ENCODE measurements around the gene DDT.

Gene DDT

GRCh38 chr22:24008381-24009226, 34.4 kb upstream of the DDT start:
- Histone ChIP-seq H3K36me3 (ENCODE audit: insufficient read depth, low read length) (no peaks in the 10 kb centered on the region), H2AFZ (ENCODE audit: low read length) (no peak overlapping the region), H3K9ac (ENCODE audit: low read depth, low read length, poor library complexity, severe bottlenecking) (no peak overlapping the region), H3K4me2 (ENCODE audit: low read depth, low read length, poor library complexity, severe bottlenecking) (no peak overlapping the region), H3K4me1 (ENCODE audit: insufficient read depth, low read length, poor library complexity, severe bottlenecking) (peaks cover 10% of the 10 kb centered on the region), H3K27me3 (ENCODE audit: insufficient read depth, low read length, poor library complexity, severe bottlenecking) (no peaks in the 10 kb centered on the region), H3K4me3 (ENCODE audit: low read length, poor library complexity, severe bottlenecking) (no peak overlapping the region), H4K20me1 (ENCODE audit: insufficient read depth, low read length, poor library complexity, severe bottlenecking) (peaks cover 8% of the 10 kb centered on the region), H3K9me3 (ENCODE audit: insufficient read depth, low read depth, low read length) (no peaks in the 10 kb centered on the region), H3K9me2 (replicated peaks; ENCODE audit: low read depth, low read length) (no peaks in the 10 kb centered on the region), H3K79me2 (ENCODE audit: insufficient read depth, low read length) (peaks cover 22% of the 10 kb centered on the region), H3F3A (ENCODE audit: low read depth) (no peaks in the 10 kb centered on the region)
- TF ChIP-seq, protein P1, sequence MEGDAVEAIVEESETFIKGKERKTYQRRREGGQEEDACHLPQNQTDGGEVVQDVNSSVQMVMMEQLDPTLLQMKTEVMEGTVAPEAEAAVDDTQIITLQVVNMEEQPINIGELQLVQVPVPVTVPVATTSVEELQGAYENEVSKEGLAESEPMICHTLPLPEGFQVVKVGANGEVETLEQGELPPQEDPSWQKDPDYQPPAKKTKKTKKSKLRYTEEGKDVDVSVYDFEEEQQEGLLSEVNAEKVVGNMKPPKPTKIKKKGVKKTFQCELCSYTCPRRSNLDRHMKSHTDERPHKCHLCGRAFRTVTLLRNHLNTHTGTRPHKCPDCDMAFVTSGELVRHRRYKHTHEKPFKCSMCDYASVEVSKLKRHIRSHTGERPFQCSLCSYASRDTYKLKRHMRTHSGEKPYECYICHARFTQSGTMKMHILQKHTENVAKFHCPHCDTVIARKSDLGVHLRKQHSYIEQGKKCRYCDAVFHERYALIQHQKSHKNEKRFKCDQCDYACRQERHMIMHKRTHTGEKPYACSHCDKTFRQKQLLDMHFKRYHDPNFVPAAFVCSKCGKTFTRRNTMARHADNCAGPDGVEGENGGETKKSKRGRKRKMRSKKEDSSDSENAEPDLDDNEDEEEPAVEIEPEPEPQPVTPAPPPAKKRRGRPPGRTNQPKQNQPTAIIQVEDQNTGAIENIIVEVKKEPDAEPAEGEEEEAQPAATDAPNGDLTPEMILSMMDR (conservative IDR thresholded peaks at IDR 0.05; ENCODE audit: low read length), result no peak
- TF ChIP-seq EZH2phosphoT487 (IDR thresholded peaks at IDR 0.05; ENCODE audit: borderline replicate concordance), result no peak

DNA sequence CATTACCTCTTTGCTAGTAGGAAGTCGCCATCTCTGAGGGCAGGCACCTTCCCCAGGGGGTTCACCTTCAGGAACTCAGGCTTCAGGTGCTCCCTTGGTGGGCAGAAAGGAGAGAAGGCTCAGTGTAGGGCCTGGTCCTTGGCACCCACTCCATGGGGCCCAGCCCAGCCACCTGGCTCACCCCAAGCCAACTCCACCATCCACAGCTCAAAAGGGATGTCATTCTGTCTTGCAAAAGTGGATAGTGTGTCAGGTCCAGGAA, 33.7 kb upstream of the DDT start:
- Histone ChIP-seq H4K20me1 (ENCODE audit: insufficient read depth, low read length, poor library complexity, severe bottlenecking) (peaks cover 7% of the 10 kb centered on the region), H3K4me2 (ENCODE audit: low read depth, low read length, poor library complexity, severe bottlenecking) (no peak overlapping the region), H3K79me2 (ENCODE audit: insufficient read depth, low read length) (peaks cover 15% of the 10 kb centered on the region), H3K9me2 (replicated peaks; ENCODE audit: low read depth, low read length) (no peaks in the 10 kb centered on the region), H3K4me3 (ENCODE audit: low read length, poor library complexity, severe bottlenecking) (no peak overlapping the region), H3K9me3 (ENCODE audit: insufficient read depth, low read depth, low read length) (no peaks in the 10 kb centered on the region), H3F3A (ENCODE audit: low read depth) (no peaks in the 10 kb centered on the region), H3K4me1 (ENCODE audit: insufficient read depth, low read length, poor library complexity, severe bottlenecking) (peaks cover 6% of the 10 kb centered on the region), H3K9ac (ENCODE audit: low read depth, low read length, poor library complexity, severe bottlenecking) (no peak overlapping the region), H3K27me3 (ENCODE audit: insufficient read depth, low read length, poor library complexity, severe bottlenecking) (no peaks in the 10 kb centered on the region), H2AFZ (ENCODE audit: low read length) (no peak overlapping the region), H3K36me3 (ENCODE audit: insufficient read depth, low read length) (no peaks in the 10 kb centered on the region)
- TF ChIP-seq EZH2phosphoT487 (IDR thresholded peaks at IDR 0.05; ENCODE audit: borderline replicate concordance), result no peak
- TF ChIP-seq, protein P1 (conservative IDR thresholded peaks at IDR 0.05; ENCODE audit: low read length), result no peak

DNA sequence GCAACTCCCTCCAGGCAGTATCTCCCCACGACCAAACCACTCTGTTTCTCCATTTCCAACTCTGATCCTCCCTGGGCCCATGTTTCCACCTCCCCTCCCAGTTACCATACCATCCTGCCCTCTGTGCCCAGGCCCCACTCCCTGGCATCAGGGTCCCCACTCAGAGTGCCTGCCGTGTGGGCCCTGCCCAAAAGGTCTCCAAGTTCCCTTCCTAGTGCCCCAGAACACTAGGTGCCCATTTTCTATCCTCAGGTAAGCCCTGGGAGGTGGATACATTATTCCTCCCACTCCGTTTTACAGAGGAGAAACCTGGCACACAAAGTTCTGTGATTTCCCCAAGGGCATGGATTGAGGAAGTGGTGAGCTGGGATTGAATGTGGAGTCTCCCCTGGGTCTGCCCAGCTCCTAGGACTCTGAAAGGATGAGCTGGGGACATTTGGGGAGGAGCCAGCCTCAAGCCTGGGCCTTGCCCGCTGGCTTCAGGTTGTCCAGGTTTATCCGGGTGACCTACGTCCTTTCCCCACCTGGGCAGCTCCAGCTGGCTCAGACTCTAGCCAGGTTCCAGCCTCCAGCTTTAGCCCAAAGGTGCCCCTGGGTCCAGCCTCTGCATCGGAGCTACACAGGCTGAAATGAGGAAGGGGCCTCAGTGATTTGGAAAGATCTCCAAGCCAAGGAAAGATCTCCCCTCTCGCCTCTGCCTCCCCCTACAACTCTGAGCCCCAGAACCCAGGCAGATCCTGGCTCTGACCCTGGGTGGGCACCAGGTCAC, 33.2 kb upstream of the DDT start:
- Histone ChIP-seq H3K9me3 (ENCODE audit: insufficient read depth, low read depth, low read length) (no peaks in the 10 kb centered on the region), H3F3A (ENCODE audit: low read depth) (no peaks in the 10 kb centered on the region), H3K4me3 (ENCODE audit: low read length, poor library complexity, severe bottlenecking) (no peak overlapping the region), H2AFZ (ENCODE audit: low read length) (no peak overlapping the region), H3K27me3 (ENCODE audit: insufficient read depth, low read length, poor library complexity, severe bottlenecking) (no peaks in the 10 kb centered on the region), H3K4me2 (ENCODE audit: low read depth, low read length, poor library complexity, severe bottlenecking) (no peak overlapping the region), H3K79me2 (ENCODE audit: insufficient read depth, low read length) (peaks cover 10% of the 10 kb centered on the region), H3K36me3 (ENCODE audit: insufficient read depth, low read length) (no peaks in the 10 kb centered on the region), H3K9ac (ENCODE audit: low read depth, low read length, poor library complexity, severe bottlenecking) (no peak overlapping the region), H3K9me2 (replicated peaks; ENCODE audit: low read depth, low read length) (no peaks in the 10 kb centered on the region), H3K4me1 (ENCODE audit: insufficient read depth, low read length, poor library complexity, severe bottlenecking) (peaks cover 3% of the 10 kb centered on the region), H4K20me1 (ENCODE audit: insufficient read depth, low read length, poor library complexity, severe bottlenecking) (peaks cover 7% of the 10 kb centered on the region)
- TF ChIP-seq, protein P1 (conservative IDR thresholded peaks at IDR 0.05; ENCODE audit: low read length), result no peak
- no peak for TF ChIP-seq EZH2phosphoT487 (IDR thresholded peaks at IDR 0.05; ENCODE audit: borderline replicate concordance)

Measured in Loucy (cell line).